Stimulated activated CD4-positive, alpha-beta T cell treated with anti-CD3 and anti-CD28 coated beads, TNF-alpha, amount 100 ng/mL, for 4 hours (primary cell): ENCODE measurements around the gene MBOAT1.

Experiments
- DNase-seq, 3 experiments: peaks; one replicate each; pipeline ENCODE4 v3.0.0-alpha.2; 2020; ENCODE audit warnings: low read depth in 3 of 3

MBOAT1 gene

GRCh38 chr6:20099156-20099555, 113.1 kb downstream of the MBOAT1 start:
- DNase-seq: no peak

- DNase-seq: no peak
Observed at GRCh38 chr6:20098267-20098876, 113.9 kb downstream of the MBOAT1 start.

- DNase-seq: no peak
Observed at GRCh38 chr6:20096536-20096935, 115.7 kb downstream of the MBOAT1 start.

GRCh38 chr6:20095436-20095835, 116.8 kb downstream of the MBOAT1 start:
- DNase-seq: no peak

GRCh38 chr6:20092071-20092566, 120.2 kb downstream of the MBOAT1 start:
- no peak for DNase-seq

GRCh38 chr6:20086992-20087391, 125.3 kb downstream of the MBOAT1 start:
- DNase-seq: no peak

GRCh38 chr6:20085817-20086216, 126.5 kb downstream of the MBOAT1 start:
- no peak for DNase-seq

- DNase-seq: no peak
Observed at GRCh38 chr6:20084411-20084810, 127.9 kb downstream of the MBOAT1 start.

- no peak for DNase-seq
Observed at GRCh38 chr6:20071998-20072397, 140.3 kb downstream of the MBOAT1 start.

GRCh38 chr6:20070047-20070446, 142.2 kb downstream of the MBOAT1 start:
- no peak for DNase-seq

GRCh38 chr6:20069021-20069522, 143.2 kb downstream of the MBOAT1 start:
- no peak for DNase-seq

- no peak for DNase-seq
Observed at GRCh38 chr6:20068421-20068988, 143.8 kb downstream of the MBOAT1 start.

GRCh38 chr6:20061952-20062351, 150.3 kb downstream of the MBOAT1 start:
- no peak for DNase-seq

- no peak for DNase-seq
Observed at GRCh38 chr6:20060252-20060651, 152.0 kb downstream of the MBOAT1 start.

GRCh38 chr6:20058912-20059311, 153.4 kb downstream of the MBOAT1 start:
- no peak for DNase-seq

- no peak for DNase-seq
Observed at GRCh38 chr6:20058121-20058905, 154.0 kb downstream of the MBOAT1 start.

- no peak for DNase-seq
Observed at GRCh38 chr6:20056350-20056992, 155.8 kb downstream of the MBOAT1 start.

GRCh38 chr6:20055916-20056315, 156.4 kb downstream of the MBOAT1 start:
- no peak for DNase-seq
